Liver (tissue), 9 donors: ENCODE measurements around the gene FXYD4. TPM values are rescaled to one million over a fixed set of nuclear protein-coding genes. Genes with fewer than 3 reads are reported as not detected.

Experiments
- DNase-seq: peaks from one replicate; pipeline ENCODE4 v3.0.0-alpha.2; 2017; ENCODE audit warnings: low spot score
- H3K27ac ChIP-seq, 2 donors: one replicate each; pipeline ENCODE4 v1.7.0; 2013; ENCODE audit warnings: inconsistent platforms in 2 of 2, low read length in 2 of 2, control low read depth in 1 of 2, low read depth in 1 of 2, mild to moderate bottlenecking in 1 of 2
- H3K27me3 ChIP-seq, 4 donors: one replicate each; pipeline versions ENCODE4 v1.6.1 to v1.7.0; 2013; ENCODE audit warnings: low read length in 3 of 4, inconsistent platforms in 1 of 4, mild to moderate bottlenecking in 1 of 4, moderate library complexity in 1 of 4; ENCODE audit not compliant: control insufficient read depth in 4 of 4, insufficient read depth in 4 of 4
- H3K36me3 ChIP-seq, 4 donors: one replicate each; pipeline versions ENCODE4 v1.6.1 to v1.7.0; 2013; ENCODE audit warnings: low read length in 3 of 4, mild to moderate bottlenecking in 3 of 4, low read depth in 1 of 4, moderate library complexity in 1 of 4; ENCODE audit not compliant: control insufficient read depth in 4 of 4, insufficient read depth in 3 of 4
- H3K4me1 ChIP-seq, 4 donors: one replicate each; pipeline versions ENCODE4 v1.6.1 to v1.7.0; 2013; ENCODE audit warnings: low read length in 3 of 4, mild to moderate bottlenecking in 3 of 4, moderate library complexity in 1 of 4; ENCODE audit not compliant: control insufficient read depth in 4 of 4, insufficient read depth in 4 of 4
- H3K4me3 ChIP-seq, 3 donors: one replicate each; pipeline versions ENCODE4 v1.6.1 to v1.7.0; 2013; ENCODE audit warnings: low read length in 3 of 3, control low read depth in 1 of 3, low read depth in 1 of 3, mild to moderate bottlenecking in 1 of 3
- H3K9ac ChIP-seq, 2 donors: one replicate each; pipeline ENCODE4 v1.7.0; 2013; ENCODE audit warnings: low read length in 2 of 2, mild to moderate bottlenecking in 2 of 2, moderate library complexity in 2 of 2, control low read depth in 1 of 2, low read depth in 1 of 2
- H3K9me3 ChIP-seq, 4 donors: one replicate each; pipeline versions ENCODE4 v1.6.1 to v1.7.0; 2013; ENCODE audit warnings: low read length in 3 of 4; ENCODE audit not compliant: control insufficient read depth in 4 of 4
- FOXA1 ChIP-seq: IDR thresholded peaks from 2 replicates; pipeline ENCODE4 v1.6.1; 2016; ENCODE audit warnings: antibody characterized with exemption
- FOXA2 ChIP-seq: IDR thresholded peaks from 2 replicates; pipeline ENCODE4 v1.6.1; 2016; ENCODE audit warnings: antibody characterized with exemption
- GABPA ChIP-seq, 2 donors: IDR thresholded peaks in 1 of 2; conservative IDR thresholded peaks in 1 of 2; 2 replicates each; pipeline ENCODE4 v1.6.1; 2016; ENCODE audit warnings: antibody characterized with exemption in 2 of 2, mild to moderate bottlenecking in 1 of 2, moderate library complexity in 1 of 2
- HNF4A ChIP-seq, 2 donors: conservative IDR thresholded peaks; 2 replicates each; pipeline ENCODE4 v1.6.1; 2016; ENCODE audit warnings: antibody characterized with exemption in 2 of 2, mild to moderate bottlenecking in 2 of 2
- HNF4G ChIP-seq: IDR thresholded peaks from 2 replicates; pipeline ENCODE4 v1.6.1; 2016; ENCODE audit warnings: antibody characterized with exemption
- JUND ChIP-seq, 2 donors: IDR thresholded peaks; 2 replicates each; pipeline ENCODE4 v1.6.1; 2016; ENCODE audit warnings: antibody characterized with exemption in 2 of 2
- NR2F2 ChIP-seq: IDR thresholded peaks from 2 replicates; pipeline ENCODE4 v1.6.1; 2016; ENCODE audit warnings: antibody characterized with exemption
- RAD21 ChIP-seq, 2 donors: IDR thresholded peaks; 2 replicates each; pipeline ENCODE4 v1.6.1; 2016; ENCODE audit warnings: antibody characterized with exemption in 2 of 2, mild to moderate bottlenecking in 2 of 2
- REST ChIP-seq: IDR thresholded peaks from 2 replicates; pipeline ENCODE4 v1.6.1; 2016; ENCODE audit warnings: antibody characterized with exemption, mild to moderate bottlenecking
- SP1 ChIP-seq: IDR thresholded peaks from 2 replicates; pipeline ENCODE4 v1.6.1; 2018; ENCODE audit warnings: antibody characterized with exemption, mild to moderate bottlenecking
- TAF1 ChIP-seq: conservative IDR thresholded peaks from 2 replicates; pipeline ENCODE4 v1.6.1; 2016; ENCODE audit warnings: antibody characterized with exemption, mild to moderate bottlenecking
- YY1 ChIP-seq: IDR thresholded peaks from 2 replicates; pipeline ENCODE4 v1.6.1; 2016; ENCODE audit warnings: antibody characterized with exemption, mild to moderate bottlenecking
- WGBS: extraction: QIAGEN DNeasy Blood & Tissue Kit; methylation state at CpG from one replicate; pipeline ENCODE4 v1.1.7; 2013; 5-methylcytosine and 5-hydroxymethylcytosine counted together
- polyA plus RNA-seq, 2 donors: library from polyadenylated mRNA; stranded (reverse) in 1 of 2; unstranded in 1 of 2; fragments of 200-250 nt in 1 of 2; fragments of >200 nt in 1 of 2; fragmentation: Nextera tagmentation in 1 of 2; extraction: Ambion mirVana in 1 of 2; gene quantifications; one replicate each; pipeline versions ENCODE4 v1.2.1 to v1.2.3, GENCODE V29; 2013 to 2015
- total RNA-seq, 2 donors: library from RNA; depleted of rRNA; stranded (reverse); fragments of >200 nt; gene quantifications; one replicate each; pipeline ENCODE4 v1.2.3, GENCODE V29; 2014
- TF ChIP-seq, protein P1 (sequence below): fragments of 150-350 bp; IDR thresholded peaks from 2 replicates; pipeline ENCODE4 v1.5.1; 2017; ENCODE audit warnings: improper control_type of control experiment, low read depth, low read length; ENCODE audit not compliant: missing input control
- TF ChIP-seq, protein P2 (sequence below): IDR thresholded peaks from 2 replicates; pipeline ENCODE4 v1.6.1; 2016; ENCODE audit warnings: antibody characterized with exemption
- TF ChIP-seq, protein P3 (sequence below): IDR thresholded peaks from 2 replicates; pipeline ENCODE4 v1.6.1; 2016; ENCODE audit warnings: antibody characterized with exemption
- donor health status: healthy.
- donor health status: healthy.
- donor health status: healthy.
- donor health status: healthy.
- donor health status: healthy.

FXYD4 gene
- total and polyA plus RNA-seq, 4 donors = not detected

- DNase-seq = no peak
- Histone ChIP-seq H3K4me3 (no peak overlapping the region), H3K36me3 (peaks cover 13 to 51% (median 46%) of the 10 kb centered on the region in 4 donors), H3K27me3 (no peaks in the 10 kb centered on the region), H3K4me1 (peaks cover 0 to 8% (median 2%) of the 10 kb centered on the region in 4 donors), H3K27ac (no peak overlapping the region), H3K9ac (no peak overlapping the region), H3K9me3 (no peaks in the 10 kb centered on the region)
- WGBS = 87% methylated on average over 5 of the region's 5 CpGs
- TF ChIP-seq, protein P1, sequence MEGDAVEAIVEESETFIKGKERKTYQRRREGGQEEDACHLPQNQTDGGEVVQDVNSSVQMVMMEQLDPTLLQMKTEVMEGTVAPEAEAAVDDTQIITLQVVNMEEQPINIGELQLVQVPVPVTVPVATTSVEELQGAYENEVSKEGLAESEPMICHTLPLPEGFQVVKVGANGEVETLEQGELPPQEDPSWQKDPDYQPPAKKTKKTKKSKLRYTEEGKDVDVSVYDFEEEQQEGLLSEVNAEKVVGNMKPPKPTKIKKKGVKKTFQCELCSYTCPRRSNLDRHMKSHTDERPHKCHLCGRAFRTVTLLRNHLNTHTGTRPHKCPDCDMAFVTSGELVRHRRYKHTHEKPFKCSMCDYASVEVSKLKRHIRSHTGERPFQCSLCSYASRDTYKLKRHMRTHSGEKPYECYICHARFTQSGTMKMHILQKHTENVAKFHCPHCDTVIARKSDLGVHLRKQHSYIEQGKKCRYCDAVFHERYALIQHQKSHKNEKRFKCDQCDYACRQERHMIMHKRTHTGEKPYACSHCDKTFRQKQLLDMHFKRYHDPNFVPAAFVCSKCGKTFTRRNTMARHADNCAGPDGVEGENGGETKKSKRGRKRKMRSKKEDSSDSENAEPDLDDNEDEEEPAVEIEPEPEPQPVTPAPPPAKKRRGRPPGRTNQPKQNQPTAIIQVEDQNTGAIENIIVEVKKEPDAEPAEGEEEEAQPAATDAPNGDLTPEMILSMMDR = no peak
- no peak for TF ChIP-seq GABPA (IDR thresholded peaks at IDR 0.05 in 1 of 2, conservative IDR thresholded peaks at IDR 0.05 in 1 of 2)
- TF ChIP-seq FOXA1 = no peak
- no peak for TF ChIP-seq FOXA2
- TF ChIP-seq REST = no peak
- TF ChIP-seq, protein P2, sequence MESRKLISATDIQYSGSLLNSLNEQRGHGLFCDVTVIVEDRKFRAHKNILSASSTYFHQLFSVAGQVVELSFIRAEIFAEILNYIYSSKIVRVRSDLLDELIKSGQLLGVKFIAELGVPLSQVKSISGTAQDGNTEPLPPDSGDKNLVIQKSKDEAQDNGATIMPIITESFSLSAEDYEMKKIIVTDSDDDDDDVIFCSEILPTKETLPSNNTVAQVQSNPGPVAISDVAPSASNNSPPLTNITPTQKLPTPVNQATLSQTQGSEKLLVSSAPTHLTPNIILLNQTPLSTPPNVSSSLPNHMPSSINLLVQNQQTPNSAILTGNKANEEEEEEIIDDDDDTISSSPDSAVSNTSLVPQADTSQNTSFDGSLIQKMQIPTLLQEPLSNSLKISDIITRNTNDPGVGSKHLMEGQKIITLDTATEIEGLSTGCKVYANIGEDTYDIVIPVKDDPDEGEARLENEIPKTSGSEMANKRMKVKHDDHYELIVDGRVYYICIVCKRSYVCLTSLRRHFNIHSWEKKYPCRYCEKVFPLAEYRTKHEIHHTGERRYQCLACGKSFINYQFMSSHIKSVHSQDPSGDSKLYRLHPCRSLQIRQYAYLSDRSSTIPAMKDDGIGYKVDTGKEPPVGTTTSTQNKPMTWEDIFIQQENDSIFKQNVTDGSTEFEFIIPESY = no peak
- TF ChIP-seq, protein P3, sequence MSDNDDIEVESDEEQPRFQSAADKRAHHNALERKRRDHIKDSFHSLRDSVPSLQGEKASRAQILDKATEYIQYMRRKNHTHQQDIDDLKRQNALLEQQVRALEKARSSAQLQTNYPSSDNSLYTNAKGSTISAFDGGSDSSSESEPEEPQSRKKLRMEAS = no peak
- no peak for TF ChIP-seq RAD21 (IDR thresholded peaks at IDR 0.05)
- TF ChIP-seq HNF4G = no peak
- TF ChIP-seq SP1 = no peak
- no peak for TF ChIP-seq TAF1
- TF ChIP-seq YY1 = no peak
- no peak for TF ChIP-seq NR2F2
These were observed 14.1 kb downstream of the FXYD4 start for GRCh38 chr10:43385412-43386004.

DNA sequence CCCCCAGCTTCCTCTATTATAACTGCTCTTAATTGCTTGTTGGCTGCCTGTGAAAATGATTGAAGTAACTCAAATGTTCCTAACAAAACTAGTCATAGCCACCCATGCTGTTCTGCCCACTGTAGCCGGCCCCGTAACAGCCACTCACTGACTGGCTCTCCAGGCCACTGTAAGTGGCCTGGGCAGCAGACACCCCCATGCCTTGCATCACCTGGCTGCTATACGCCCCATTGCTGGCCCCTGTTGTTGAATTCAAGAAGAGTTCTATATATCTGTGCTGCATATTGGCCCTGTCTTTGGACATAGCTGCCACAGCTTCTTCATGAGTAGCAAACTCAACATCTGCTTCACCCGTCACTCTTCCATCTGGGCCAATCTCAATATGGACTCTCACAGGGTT is 15.1 kb downstream of the FXYD4 start:
- no peak for DNase-seq
- 96% methylated on average over 4 of the region's 4 CpGs for WGBS

More for the DNA sequence above, 15.1 kb downstream of the FXYD4 start:
- Histone ChIP-seq H3K9me3 (no peaks in the 10 kb centered on the region), H3K9ac (no peak overlapping the region), H3K27ac (no peak overlapping the region), H3K36me3 (peaks cover 17 to 59% (median 55%) of the 10 kb centered on the region in 4 donors), H3K4me3 (no peak overlapping the region), H3K4me1 (peaks cover 0 to 9% (median 3%) of the 10 kb centered on the region in 4 donors), H3K27me3 (no peaks in the 10 kb centered on the region)
- no peak for TF ChIP-seq HNF4A (conservative IDR thresholded peaks at IDR 0.05)
- TF ChIP-seq FOXA2 = no peak
- TF ChIP-seq HNF4G = no peak
- TF ChIP-seq, protein P3 = no peak
- TF ChIP-seq JUND (IDR thresholded peaks at IDR 0.05) = no peak
